Nephron progenitor cell (in vitro differentiated cells): ENCODE measurements around the gene KDM4F.

Experiments
- DNase-seq: peaks from one replicate; pipeline ENCODE4 v3.0.0; 2021
- H3K27ac Mint-ChIP-seq: 2 replicates; pipeline ENCODE4 v1.8.0; 2021; ENCODE audit warnings: mild to moderate bottlenecking, moderate library complexity, mixed read lengths
- H3K27me3 Mint-ChIP-seq: 2 replicates; pipeline ENCODE4 v1.8.0; 2021; ENCODE audit warnings: mild to moderate bottlenecking, low read depth, mixed read lengths; ENCODE audit not compliant: poor library complexity
- H3K36me3 Mint-ChIP-seq: 2 replicates; pipeline ENCODE4 v1.8.0; 2021; ENCODE audit warnings: low read depth, mixed read lengths
- H3K4me1 Mint-ChIP-seq: 2 replicates; pipeline ENCODE4 v1.8.0; 2021; ENCODE audit warnings: mixed read lengths
- H3K4me3 Mint-ChIP-seq: 2 replicates; pipeline ENCODE4 v1.8.0; 2021; ENCODE audit warnings: mild to moderate bottlenecking, moderate library complexity, mixed read lengths
- H3K9me3 Mint-ChIP-seq: 2 replicates; pipeline ENCODE4 v1.8.0; 2021; ENCODE audit warnings: mild to moderate bottlenecking, moderate library complexity, mixed read lengths
- CTCF ChIP-seq: fragments of 200-600 bp; sonication (generic); IDR thresholded peaks from 2 replicates; pipeline ENCODE4 v1.5.0; 2021; ENCODE audit warnings: antibody characterized with exemption

Gene KDM4F

GRCh38 chr11:95091663-95092180, 42.5 kb downstream of the KDM4F start:
- peaks cover 58% of the 10 kb centered on the region for H3K4me1 Mint-ChIP-seq
- H3K27me3 Mint-ChIP-seq: peaks cover 37% of the 10 kb centered on the region
- H3K36me3 Mint-ChIP-seq: no peaks in the 10 kb centered on the region
- H3K4me3 Mint-ChIP-seq: no peak overlapping the region
- DNase-seq: no peak
- no peaks in the 10 kb centered on the region for H3K9me3 Mint-ChIP-seq
- no peak overlapping the region for H3K27ac Mint-ChIP-seq
- TF ChIP-seq CTCF: no peak

DNA sequence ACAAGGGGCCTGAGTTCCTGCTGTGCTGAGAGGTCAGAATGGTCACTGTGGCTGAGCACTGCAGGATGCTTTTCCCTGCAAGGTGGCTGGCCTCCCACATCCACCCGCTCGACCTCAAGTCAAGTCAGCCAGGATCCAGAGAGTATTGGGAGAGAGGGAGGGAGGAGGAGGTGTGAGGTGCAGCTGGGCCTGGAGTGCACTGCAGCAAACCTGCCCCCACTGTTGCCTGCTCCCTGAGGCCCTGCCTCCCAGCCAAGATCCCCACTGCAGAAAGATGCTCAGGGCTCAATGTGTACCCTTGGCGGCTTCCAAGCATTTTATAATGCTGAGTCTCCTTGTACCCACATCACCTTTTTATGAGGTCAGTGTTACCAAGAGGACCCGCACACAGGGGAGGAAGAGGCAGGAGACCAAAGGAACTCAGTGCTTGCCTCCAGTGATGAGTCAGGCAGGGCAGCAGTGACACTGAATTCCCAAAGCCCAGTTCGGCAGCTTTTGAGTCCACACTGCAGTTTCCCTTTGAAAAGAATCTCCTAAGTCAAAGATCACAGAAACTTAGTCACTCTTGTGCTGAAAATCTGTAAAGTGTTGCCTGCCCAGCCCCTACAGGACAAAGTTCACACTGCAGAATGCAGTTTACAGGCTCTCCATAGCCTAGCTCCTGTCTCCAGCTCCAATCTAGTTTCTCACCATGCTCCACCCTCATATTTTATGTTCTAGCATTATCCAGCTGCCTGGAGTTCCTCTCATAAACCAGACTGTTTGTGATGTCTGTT, 43.5 kb downstream of the KDM4F start:
- no peaks in the 10 kb centered on the region for H3K36me3 Mint-ChIP-seq
- no peaks in the 10 kb centered on the region for H3K9me3 Mint-ChIP-seq
- peak; percentile 59 for TF ChIP-seq CTCF
- H3K27me3 Mint-ChIP-seq: peaks cover 42% of the 10 kb centered on the region
- peak overlapping the region; percentile 47 for H3K4me3 Mint-ChIP-seq
- H3K4me1 Mint-ChIP-seq: peaks cover 54% of the 10 kb centered on the region
- no peak overlapping the region for H3K27ac Mint-ChIP-seq
- no peak for DNase-seq

- H3K4me3 Mint-ChIP-seq: no peak overlapping the region
- no peaks in the 10 kb centered on the region for H3K36me3 Mint-ChIP-seq
- no peak for DNase-seq
- peaks cover 42% of the 10 kb centered on the region for H3K27me3 Mint-ChIP-seq
- H3K27ac Mint-ChIP-seq: no peak overlapping the region
- peaks cover 51% of the 10 kb centered on the region for H3K4me1 Mint-ChIP-seq
- no peaks in the 10 kb centered on the region for H3K9me3 Mint-ChIP-seq
- TF ChIP-seq CTCF: no peak
Observed at GRCh38 chr11:95093548-95093947, 44.3 kb downstream of the KDM4F start.

GRCh38 chr11:95095858-95096587, 46.8 kb downstream of the KDM4F start:
- TF ChIP-seq CTCF: no peak
- no peaks in the 10 kb centered on the region for H3K36me3 Mint-ChIP-seq
- H3K4me1 Mint-ChIP-seq: peaks cover 32% of the 10 kb centered on the region
- DNase-seq: no peak
- H3K4me3 Mint-ChIP-seq: no peak overlapping the region
- no peak overlapping the region for H3K27ac Mint-ChIP-seq
- H3K9me3 Mint-ChIP-seq: no peaks in the 10 kb centered on the region
- peaks cover 34% of the 10 kb centered on the region for H3K27me3 Mint-ChIP-seq

- Mint-ChIP-seq H3K27ac (no peak overlapping the region), H3K36me3 (no peaks in the 10 kb centered on the region), H3K9me3 (no peaks in the 10 kb centered on the region), H3K4me3 (no peak overlapping the region), H3K27me3 (peaks cover 22% of the 10 kb centered on the region), H3K4me1 (peaks cover 26% of the 10 kb centered on the region)
- TF ChIP-seq CTCF: no peak
- DNase-seq: no peak
Observed at GRCh38 chr11:95097209-95097608, 48.0 kb downstream of the KDM4F start.
